Activated T-helper 9 cell treated with anti-CD3 and anti-CD28 coated beads, Interleukin-2, amount 50 U/mL, for 16 hours (primary cell): ENCODE data around the gene PLAAT3.
"Not testable (repeated sequence)": the region's sequence is repeated elsewhere in the genome, so short reads cannot be mapped to it uniquely, and the experiment has no call there.

Experiments
- DNase-seq: peaks from one replicate; pipeline ENCODE4 v3.0.0-alpha.2; 2020; ENCODE audit warnings: low read depth

The PLAAT3 gene

GRCh38 chr11:63537293-63538101 is 76.7 kb downstream of the PLAAT3 start:
- DNase-seq, result no peak

GRCh38 chr11:63536669-63537292 is 77.5 kb downstream of the PLAAT3 start, which contains the start of gene PLAAT4:
TSS of gene PLAAT4 (plus strand) at chr11:63536808. CDS start at chr11:63536869, 61 bp downstream.
- no peak for DNase-seq

- DNase-seq, result no peak
Measured at GRCh38 chr11:63535734-63536133, 78.5 kb downstream of the PLAAT3 start.

DNA sequence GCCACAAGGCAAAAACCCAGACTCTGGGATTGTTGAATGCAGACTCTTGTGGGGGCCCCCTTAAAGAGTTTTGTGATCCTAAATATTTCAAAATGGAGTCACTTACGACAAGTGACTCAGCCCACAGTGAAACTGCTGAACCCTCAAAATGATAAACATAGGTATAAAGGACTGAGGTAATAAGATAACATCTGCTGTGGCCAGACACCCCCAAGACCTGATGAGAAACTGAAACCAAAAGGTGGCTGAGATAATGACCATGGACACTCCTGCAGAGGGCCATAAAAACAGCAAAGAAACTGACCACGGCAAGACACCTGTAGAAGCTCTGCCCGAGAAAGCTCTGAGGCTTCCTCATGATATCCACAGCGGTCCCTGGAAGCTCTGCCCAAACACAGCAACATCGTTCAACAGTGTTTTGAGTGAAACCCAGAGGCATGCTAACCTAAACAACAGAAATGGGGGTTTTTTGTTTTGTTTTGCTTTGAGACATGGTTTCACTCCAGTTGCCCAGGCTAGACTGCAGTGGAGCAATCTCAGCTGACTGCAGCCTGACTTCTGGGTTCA is 79.3 kb downstream of the PLAAT3 start:
- no peak for DNase-seq

GRCh38 chr11:63534076-63534475 is 80.2 kb downstream of the PLAAT3 start:
- no peak for DNase-seq

DNA sequence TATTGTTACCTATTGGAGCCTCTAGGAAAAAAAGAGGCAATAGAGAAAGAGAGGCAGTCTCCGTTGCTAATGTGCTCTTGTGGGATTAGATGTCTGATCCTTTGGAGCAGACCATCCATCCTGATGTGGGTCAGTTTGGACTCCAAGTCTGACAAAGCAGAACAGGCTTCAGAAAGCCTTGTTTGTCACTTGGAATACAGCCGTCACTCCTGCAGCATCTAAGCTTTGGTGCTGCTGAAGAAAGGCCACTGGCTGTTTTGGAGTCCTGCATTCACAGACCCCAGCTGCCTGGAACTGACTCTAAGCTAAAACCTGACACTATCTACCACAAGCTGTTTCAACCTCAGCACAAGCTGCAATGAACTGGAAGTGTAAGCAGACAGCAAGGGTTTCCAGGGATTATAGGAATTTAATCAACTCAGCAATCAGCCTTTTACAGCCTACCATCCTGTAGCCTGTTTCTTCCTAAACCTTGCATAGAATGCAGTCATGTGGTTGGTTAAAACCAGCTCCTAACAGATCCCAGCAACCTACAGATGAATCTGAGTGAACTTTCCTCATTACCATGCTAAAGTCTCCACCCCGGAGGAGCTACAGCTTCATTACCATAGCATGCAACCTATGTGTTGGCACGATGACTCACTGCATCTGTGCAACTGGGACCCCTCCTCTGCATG is 81.3 kb downstream of the PLAAT3 start:
- no peak for DNase-seq

DNA sequence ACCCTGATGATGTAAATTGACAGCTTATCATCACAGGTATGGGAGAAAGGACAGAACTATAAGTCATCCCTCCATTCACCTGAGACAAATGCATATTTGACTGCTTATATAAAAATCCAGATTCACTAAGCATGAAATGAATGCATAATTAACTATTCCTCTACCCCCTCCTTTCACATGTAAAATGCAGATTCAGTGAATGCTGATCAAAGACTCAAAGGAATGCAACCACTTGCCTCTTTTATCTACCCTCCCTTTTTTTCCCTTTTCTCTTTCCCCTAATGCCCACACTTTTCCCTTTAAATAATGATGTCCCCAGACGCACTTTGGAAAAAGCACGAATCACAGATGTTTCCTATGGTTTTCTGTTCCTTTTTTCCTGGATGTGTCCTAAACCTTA is 82.1 kb downstream of the PLAAT3 start:
- DNase-seq, result no peak

- not testable (repeated sequence) for DNase-seq
Measured at GRCh38 chr11:63531074-63531792, 83.0 kb downstream of the PLAAT3 start.

DNA sequence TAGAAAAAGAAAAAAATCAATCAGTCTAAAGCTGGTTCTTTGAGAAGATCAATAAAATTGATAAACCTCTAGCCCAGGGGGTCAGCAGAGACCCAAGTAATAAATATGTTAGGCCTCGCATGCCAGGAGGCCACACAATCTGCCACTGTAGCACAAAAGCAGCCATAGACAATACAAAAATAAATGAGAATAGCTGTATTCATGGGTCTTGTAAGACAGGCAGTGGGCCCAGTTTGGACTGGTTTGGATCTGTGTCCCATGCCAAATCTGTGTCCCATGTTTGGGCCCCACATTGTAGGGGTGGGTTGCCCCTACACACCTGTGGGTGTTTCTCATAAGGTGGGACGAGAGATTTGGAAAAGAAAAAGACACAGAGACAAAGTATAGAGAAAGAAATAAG is 84.2 kb downstream of the PLAAT3 start:
- no peak for DNase-seq

- not testable (repeated sequence) for DNase-seq
Measured at GRCh38 chr11:63529373-63529772, 84.9 kb downstream of the PLAAT3 start.

DNA sequence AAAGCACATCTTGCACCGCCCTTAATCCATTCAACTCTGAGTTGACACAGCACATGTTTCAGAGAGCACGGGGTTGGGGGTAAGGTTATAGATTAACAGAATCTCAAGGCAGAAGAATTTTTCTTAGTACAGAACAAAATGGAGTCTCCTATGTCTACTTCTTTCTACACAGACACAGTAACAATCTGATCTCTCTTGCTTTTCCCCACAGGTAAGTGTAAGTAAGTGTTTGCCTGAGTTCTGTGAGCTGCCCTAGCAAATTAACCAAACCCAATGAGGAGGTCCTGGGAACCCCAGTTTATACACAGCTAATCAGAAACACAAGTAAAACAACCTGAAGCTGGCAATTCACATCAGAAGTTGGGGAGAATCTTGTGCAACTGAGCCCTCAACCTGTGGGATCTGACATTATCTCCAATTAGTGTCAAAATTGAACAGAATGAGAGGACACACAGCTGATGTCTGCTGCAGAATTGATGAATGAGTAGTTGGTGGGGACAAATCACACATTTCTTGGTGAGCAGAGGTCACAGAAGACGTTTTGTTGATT is 85.4 kb downstream of the PLAAT3 start:
- not testable (repeated sequence) for DNase-seq

- not testable (repeated sequence) for DNase-seq
Measured at GRCh38 chr11:63528156-63528555, 86.1 kb downstream of the PLAAT3 start.

DNA sequence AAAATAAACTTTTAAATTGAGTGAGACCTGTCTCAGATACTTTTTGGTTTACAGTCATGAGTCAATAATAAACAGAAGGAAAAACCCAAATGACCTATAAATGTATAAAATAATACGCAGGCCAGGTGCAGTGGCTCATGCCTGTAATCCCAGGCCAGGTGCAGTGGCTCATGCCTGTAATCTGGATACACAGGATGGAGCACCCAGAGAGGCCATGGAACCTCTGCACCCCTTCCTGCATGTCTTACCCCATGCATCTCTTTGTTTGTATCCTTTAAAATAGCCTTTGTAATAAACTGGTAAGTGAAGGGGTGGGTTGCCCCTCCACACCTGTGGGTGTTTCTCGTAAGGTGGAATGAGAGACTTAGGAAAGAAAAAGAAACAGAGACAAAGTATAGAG is 86.6 kb downstream of the PLAAT3 start:
- DNase-seq, result no peak
